ENCODE results near the gene BRINP3. TPM values are rescaled to one million over a fixed set of nuclear protein-coding genes. Genes with fewer than 3 reads are reported as not detected.

Gene BRINP3
- total RNA-seq, 1 donor from 2014 or later = not detected

- no peak for DNase-seq (ENCODE audit: low read depth, low spot score)
Observed at GRCh38 chr1:190453550-190453949, 24.1 kb downstream of the BRINP3 start.

DNA sequence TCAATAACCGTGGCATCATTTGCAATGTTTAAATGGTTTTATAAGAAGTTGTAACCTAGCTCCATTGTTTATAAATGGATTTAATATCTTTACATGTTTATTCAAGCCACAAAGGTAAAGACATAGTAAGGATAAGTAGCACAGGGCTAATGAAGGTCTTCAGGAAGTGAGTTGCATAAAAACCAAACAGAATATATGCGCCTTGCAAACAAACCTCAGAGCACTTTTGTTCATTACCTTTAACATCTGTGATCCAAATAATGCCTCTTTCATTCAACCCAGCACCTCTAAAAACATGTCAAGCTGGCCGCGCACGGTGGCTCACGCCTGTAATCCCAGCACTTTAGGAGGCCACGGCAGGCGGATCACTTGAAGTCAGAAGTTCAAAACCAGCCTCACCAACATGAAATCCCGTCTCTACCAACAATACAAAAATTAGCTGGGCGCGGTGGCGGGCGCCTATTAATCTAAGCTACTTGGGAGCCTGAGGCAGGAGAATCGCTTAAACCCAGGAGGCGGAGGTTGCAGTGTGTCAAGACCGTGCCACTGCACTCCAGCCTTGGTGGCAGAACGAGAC is 25.3 kb downstream of the BRINP3 start:
- no peak for DNase-seq (ENCODE audit: low read depth, low spot score)

DNA sequence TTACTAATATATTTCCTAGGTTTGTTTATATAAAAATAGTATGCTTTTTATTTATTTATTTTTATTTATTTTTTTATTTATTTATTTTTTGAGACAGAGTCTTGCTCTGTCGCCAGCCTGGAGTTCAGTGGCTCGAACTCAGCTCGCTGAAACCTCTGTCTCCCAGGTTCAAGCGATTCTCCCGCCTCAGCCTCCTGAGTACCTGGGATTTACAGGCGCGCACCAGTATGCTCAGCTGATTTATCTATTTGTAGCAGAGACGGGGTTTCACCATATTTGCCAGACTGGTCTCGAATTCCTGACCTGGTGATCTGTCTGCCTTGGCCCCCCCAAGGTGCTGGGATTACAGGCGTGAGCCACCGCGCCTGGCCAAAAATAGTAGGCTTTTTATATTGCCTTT is 33.2 kb downstream of the BRINP3 start:
- no peak for DNase-seq (ENCODE audit: low read depth, low spot score)

DNA sequence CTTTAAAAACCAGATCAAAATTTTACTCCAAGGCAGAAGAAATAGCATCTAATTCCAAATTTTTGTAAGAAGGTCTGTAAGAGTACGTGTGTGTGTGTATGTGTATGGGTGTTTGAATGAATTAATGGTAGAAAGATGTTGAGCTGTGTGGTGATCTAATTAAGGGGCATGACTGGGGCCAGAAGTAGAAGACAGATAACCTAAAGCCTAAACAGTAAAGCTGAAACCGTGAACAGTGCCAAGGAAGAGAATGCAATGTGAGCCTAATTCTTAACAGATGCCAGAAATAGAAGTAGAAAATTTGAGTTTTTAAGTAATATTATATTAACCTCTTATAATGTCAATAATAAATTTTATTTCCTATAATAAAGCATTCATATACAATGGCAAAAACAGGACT is 38.2 kb downstream of the BRINP3 start:
- no peak for DNase-seq (ENCODE audit: low read depth, low spot score)

GRCh38 chr1:190436615-190437014 is 41.0 kb downstream of the BRINP3 start:
- DNase-seq (ENCODE audit: low read depth, low spot score) = no peak

DNA sequence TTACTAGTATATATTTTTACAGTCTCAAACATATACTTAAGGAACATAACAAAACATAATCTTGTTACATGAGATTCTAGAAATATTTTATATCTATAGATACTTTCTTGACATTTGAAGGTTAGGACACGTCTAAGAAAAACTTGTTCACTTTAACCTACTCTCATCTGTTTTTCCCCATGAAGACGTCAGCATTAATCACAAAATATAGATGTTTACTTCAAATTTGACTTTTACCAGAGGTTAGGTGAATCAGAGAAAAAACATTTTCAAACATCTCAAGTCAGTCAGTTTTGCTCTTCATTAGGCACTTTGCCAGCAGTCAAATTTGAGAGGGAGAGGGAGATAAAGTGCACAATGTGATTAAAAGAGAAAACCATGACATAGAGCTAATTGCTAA is 47.7 kb downstream of the BRINP3 start:
- no peak for DNase-seq (ENCODE audit: low read depth, low spot score)

GRCh38 chr1:190429141-190429540 is 48.5 kb downstream of the BRINP3 start:
- no peak for DNase-seq (ENCODE audit: low read depth, low spot score)

- no peak for DNase-seq (ENCODE audit: low read depth, low spot score)
Observed at GRCh38 chr1:190416239-190416638, 61.4 kb downstream of the BRINP3 start.

- no peak for DNase-seq (ENCODE audit: low read depth, low spot score)
Observed at GRCh38 chr1:190413142-190413541, 64.5 kb downstream of the BRINP3 start.

DNA sequence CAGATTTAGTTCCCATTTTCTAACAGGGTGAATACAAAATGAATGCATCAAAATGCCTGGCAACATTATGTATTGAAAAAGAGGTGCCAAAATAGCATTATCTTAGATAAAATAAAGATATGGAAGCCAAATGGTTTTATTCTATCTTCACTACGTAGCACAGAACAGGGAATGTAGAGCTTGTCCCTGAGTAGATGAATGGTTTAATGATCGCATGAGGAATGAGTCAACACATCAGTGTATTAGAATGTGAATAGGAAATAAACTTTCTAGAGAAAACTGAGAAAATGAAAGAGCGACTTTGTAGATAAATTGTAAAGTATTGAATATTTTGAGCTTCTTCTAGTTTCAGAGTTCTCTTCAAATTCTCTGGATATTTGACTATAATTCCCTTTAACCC is 74.3 kb downstream of the BRINP3 start:
- no peak for DNase-seq (ENCODE audit: low read depth, low spot score)

DNA sequence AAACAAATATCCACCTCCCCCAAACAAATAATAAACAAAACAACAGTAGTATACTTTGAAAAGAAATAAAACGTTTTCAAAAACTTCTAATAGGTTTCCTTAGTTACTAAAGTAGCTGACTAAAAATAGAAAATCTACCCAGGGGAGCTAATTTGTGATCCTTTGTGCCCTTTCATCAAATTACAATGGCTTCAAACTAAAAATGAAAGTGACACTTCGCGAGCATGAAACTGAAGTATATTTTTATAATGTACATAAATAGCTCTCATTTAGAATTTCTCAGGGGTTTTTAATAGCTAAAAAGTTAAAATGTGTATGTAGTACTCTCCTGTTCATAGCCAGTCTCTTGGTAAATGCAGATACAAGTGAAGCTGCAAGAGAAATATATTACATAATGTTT is 78.4 kb downstream of the BRINP3 start:
- DNase-seq (ENCODE audit: low read depth, low spot score) = no peak

DNA sequence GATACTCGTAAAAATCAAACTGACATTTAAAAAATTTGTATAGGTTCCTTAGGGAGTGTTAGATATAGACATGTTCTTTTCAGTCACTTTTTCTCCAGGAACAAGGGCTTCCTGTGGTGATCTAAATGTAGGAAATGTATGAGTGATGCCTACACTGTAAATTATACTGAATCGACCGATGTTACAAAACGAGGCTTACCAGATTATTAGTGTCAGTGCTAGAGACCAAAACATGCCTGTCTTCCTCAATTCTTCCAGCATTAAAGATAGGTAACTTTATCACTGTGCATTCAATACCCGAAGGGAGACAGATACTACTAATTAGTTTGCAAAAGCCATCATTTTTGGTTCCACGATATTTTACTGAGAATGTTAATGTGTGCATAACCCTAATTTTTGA is 86.1 kb downstream of the BRINP3 start:
- no peak for DNase-seq (ENCODE audit: low read depth, low spot score)

GRCh38 chr1:190377991-190378390 is 99.7 kb downstream of the BRINP3 start:
- DNase-seq (ENCODE audit: low read depth, low spot score) = no peak

- no peak for DNase-seq (ENCODE audit: low read depth, low spot score)
Observed at GRCh38 chr1:190377294-190377693, 100.4 kb downstream of the BRINP3 start.

- DNase-seq (ENCODE audit: low read depth, low spot score) = no peak
Observed at GRCh38 chr1:190376044-190376443, 101.6 kb downstream of the BRINP3 start.

DNA sequence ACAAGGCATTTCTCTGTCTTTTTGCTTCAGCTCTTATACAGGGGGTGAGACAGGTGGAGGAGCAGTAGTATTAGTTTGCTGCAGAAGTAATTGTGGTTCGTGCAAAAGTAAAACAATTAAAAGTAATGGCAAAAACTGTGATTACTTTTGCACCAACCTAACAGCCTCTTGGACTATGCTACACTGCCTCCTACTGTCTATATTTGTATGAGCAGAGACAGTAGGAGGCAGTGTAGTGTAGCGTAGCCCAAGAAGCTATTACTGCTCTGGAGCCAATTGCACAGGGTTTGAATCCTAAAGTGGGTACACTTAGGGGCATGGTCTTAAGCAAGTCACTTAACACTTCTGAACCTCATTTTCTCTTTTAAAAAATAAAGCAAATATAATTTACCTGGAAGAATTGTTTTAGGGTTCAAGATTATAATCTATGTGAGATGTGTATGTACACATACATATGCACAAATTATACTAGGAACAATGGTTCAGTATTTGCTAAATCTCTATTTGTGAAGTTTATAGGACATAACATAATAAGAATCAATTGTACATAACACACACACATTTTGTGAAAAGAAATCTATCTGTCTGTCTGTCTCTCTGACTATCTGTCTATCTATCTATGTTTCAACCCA is 103.8 kb downstream of the BRINP3 start:
- no peak for DNase-seq (ENCODE audit: low read depth, low spot score)

- no peak for DNase-seq (ENCODE audit: low read depth, low spot score)
Observed at GRCh38 chr1:190367200-190367599, 110.5 kb downstream of the BRINP3 start.

- DNase-seq (ENCODE audit: low read depth, low spot score) = no peak
Observed at GRCh38 chr1:190365283-190365682, 112.4 kb downstream of the BRINP3 start.

- DNase-seq (ENCODE audit: low read depth, low spot score) = no peak
Observed at GRCh38 chr1:190353538-190354101, 124.0 kb downstream of the BRINP3 start.

- DNase-seq (ENCODE audit: low read depth, low spot score) = no peak
Observed at GRCh38 chr1:190344454-190344853, 133.2 kb downstream of the BRINP3 start.

GRCh38 chr1:190338829-190339228 is 138.8 kb downstream of the BRINP3 start:
- DNase-seq (ENCODE audit: low read depth, low spot score) = no peak

DNA sequence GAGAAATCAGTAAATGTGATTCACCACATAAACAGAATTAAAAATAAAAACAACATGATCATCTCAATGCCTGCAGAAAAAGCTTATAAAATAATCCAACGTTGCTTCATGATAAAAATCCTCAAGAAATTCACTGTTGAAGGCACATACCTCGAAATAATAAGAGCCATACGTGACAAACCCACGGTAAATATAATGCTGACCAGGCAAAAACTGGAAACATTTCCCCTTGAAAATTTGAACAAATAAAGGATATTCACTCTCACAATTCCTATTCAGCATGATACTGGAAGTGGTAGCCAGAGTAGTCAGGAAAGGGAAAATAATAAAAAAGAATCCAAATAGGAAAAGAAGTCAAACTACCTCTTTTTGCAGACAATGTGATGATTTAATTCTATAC is 148.8 kb downstream of the BRINP3 start:
- no peak for DNase-seq (ENCODE audit: low read depth, low spot score)

GRCh38 chr1:190328361-190328760 is 149.3 kb downstream of the BRINP3 start:
- no peak for DNase-seq (ENCODE audit: low read depth, low spot score)
